Caki2 (cell line): ENCODE measurements around the gene SALL2. TPM values are rescaled to one million over a fixed set of nuclear protein-coding genes. Genes with fewer than 3 reads are reported as not detected.

Experiments used
- DNase-seq: peaks from one replicate; pipeline ENCODE4 v3.0.0-alpha.2; 2015; ENCODE audit warnings: low read depth
- in situ Hi-C: cut with HindIII; loops from 2 replicates; pipeline ENCODE4 v1.10.0; 2016; ENCODE audit warnings: low sequenced_read_pairs, low pct_unique_long_range_greater_than_20kb, mixed read lengths
- total RNA-seq: library from RNA; depleted of rRNA; stranded (reverse); fragments of >200 nt; shearing (Covaris generic); gene quantifications from 2 replicates; pipeline ENCODE4 v1.2.3, GENCODE V29; 2014; ENCODE audit warnings: low replicate concordance; rRNA removed

SALL2 gene
- total RNA-seq, 1 experiment from 2014 or later = 5.0 TPM

GRCh38 chr14:21501568-21501967 is 24.6 kb downstream of the SALL2 start:
- in situ Hi-C loops = no loop called here
- no peak for DNase-seq

- in situ Hi-C loops = no loop called here
- peak; percentile 19 for DNase-seq
Observed at GRCh38 chr14:21498540-21499526, 27.3 kb downstream of the SALL2 start.

DNA sequence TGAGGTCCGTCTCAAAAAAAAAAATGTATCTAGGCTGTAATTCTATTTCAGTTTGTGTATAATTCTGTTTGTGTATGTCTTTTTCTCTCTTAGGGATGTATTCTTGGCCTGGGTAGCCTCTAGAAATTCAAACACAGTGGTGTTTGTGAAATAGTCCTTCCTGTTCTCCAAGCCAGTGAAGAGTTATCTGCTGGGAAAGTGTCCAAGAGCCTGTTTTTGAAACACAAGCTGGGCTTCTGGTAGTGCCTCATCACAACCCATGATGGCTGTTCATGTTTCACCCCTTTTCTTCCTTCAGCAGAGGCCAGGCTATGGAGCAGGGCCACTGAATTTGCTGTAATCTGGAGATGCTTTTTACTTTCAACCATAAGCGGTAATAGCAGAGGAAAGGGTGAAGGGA is 29.7 kb downstream of the SALL2 start:
- DNase-seq = no peak
- in situ Hi-C loops = no loop called here

GRCh38 chr14:21494902-21495762 is 31.0 kb downstream of the SALL2 start:
- no peak for DNase-seq
- in situ Hi-C loops = no loop called here

DNA sequence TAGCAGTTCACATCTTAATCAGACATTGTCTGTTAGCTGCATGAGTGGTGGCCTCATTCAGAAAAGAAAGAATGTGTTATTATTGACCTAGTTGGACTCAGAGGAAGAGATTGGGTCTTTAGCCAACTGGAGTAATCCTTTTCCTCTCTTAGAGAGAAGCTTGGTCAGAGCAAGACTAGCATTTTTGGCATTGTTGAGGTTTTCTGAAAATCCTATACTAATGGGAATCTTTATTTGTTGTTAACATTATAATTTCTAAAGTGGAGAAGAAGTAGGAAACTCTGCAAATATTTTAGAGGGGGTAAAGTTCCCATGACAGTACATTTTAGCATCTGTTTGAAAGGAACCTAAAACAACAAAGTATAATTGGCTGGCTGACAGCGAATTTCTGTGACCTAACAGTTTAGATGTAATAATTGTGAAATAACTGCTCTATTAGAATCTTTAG is 39.5 kb downstream of the SALL2 start:
- no peak for DNase-seq

DNA sequence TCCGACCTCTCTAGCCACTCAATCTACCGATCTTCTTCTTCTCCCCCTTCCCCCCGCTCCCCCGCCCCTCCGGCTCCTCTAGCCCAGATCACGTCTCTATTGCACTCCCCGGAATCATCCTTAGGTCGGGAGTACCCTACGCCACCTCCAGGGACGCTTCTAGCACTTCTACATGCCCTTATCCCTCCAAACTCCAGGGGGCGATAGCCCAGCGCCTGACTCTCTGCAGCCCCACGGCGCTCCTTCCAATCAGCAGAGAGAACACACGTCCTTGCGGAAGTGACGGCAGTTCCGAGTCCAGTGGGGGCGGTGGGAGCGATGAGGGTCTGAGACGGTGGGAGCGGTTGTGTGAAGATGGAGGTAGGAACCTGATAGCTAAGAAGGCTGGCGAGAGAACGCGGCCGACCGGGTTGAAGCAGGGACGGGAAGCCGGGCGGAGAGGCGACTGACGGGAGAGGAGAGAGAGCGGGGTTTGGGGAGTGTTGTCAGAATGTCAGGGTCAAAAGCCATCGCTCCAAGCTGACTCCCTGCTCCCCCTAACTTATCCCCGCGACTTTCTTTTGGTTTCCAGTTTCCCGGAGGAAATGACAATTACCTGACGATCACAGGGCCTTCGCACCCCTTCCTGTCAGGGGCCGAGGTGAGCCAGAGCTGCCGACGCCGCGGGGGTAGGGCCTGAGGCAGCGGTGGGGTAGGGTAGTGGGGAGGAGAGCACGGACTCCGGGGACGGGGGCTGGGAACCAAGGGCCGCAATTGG is 49.0 kb downstream of the SALL2 start, which contains the start of the genes RAB2B and TOX4:
TSS of gene RAB2B (minus strand) at position 35 of the 757 bp plus-strand sequence. CDS start 87 bp downstream, outside the sequence.
TSS of gene TOX4 (plus strand) at position 271 of the 757 bp plus-strand sequence. CDS start at position 355, 84 bp downstream.
- in situ Hi-C loops = no loop called here
- DNase-seq = peak; percentile 95

More for the DNA sequence above, 39.5 kb downstream of the SALL2 start:
- in situ Hi-C loops = no loop called here

DNA sequence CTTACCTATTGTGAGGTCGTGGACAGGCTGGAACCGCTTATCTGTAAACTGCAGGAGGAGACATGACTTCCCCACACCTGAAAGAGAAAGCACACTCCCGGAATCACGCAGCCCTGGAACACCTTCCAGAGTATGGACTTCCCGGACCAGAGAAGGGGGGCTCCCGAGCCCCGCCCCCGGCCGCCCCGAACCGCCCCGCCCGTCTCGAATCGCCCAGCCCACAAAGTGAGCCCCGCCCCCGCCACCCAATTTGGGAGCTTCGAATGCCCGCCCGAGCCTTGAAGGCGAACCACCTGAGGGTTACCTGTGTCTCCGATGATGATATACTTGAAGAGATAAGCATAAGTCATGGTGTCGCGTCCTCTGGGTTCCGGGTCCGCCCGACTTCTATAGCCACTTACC is 49.6 kb downstream of the SALL2 start:
- in situ Hi-C loops = no loop called here
- no peak for DNase-seq

- DNase-seq = no peak
- in situ Hi-C loops = no loop called here
Observed at GRCh38 chr14:21475767-21476522, 50.2 kb downstream of the SALL2 start.

Other genes starting within 250 kb of the SALL2 start
- gene RPGRIP1, start 246.3 kb downstream of the SALL2 start, total RNA-seq = not detected in 2 replicates
- 23.1 and 24.8 TPM in 2 replicates for gene SUPT16H, start 142.3 kb downstream of the SALL2 start, total RNA-seq
- 21.0 and 21.9 TPM in 2 replicates for gene CHD8, start 70.2 kb downstream of the SALL2 start, total RNA-seq
- 13.1 and 24.4 TPM in 2 replicates for gene RAB2B, start 49.4 kb downstream of the SALL2 start, total RNA-seq
- 43.9 and 89.9 TPM in 2 replicates for gene TOX4, start 49.2 kb downstream of the SALL2 start, total RNA-seq
- 24.9 and 57.2 TPM in 2 replicates for gene METTL3, start 15.0 kb downstream of the SALL2 start, total RNA-seq
- gene OR10G3, start 53.7 kb upstream of the SALL2 start, total RNA-seq = not detected in 2 replicates
- not detected in 2 replicates for gene OR10G2, start 108.6 kb upstream of the SALL2 start, total RNA-seq
- not detected in 2 replicates for gene OR4E2, start 127.5 kb upstream of the SALL2 start, total RNA-seq
- not detected in 2 replicates for gene OR4E1, start 147.5 kb upstream of the SALL2 start, total RNA-seq